DMS153 treated with DMSO at 0.1 percent for 48 hours (cell line): ENCODE data around the gene NR3C1.

ENCODE experiments used
- DNase-seq: peaks from one replicate; lab custom pipeline; 2025; ENCODE audit not compliant: unreplicated experiment; lab: John Stamatoyannopoulos, UW

The NR3C1 gene

GRCh38 chr5:143314099-143314498, 89.4 kb downstream of the NR3C1 start:
- DNase-seq, result no peak

DNA sequence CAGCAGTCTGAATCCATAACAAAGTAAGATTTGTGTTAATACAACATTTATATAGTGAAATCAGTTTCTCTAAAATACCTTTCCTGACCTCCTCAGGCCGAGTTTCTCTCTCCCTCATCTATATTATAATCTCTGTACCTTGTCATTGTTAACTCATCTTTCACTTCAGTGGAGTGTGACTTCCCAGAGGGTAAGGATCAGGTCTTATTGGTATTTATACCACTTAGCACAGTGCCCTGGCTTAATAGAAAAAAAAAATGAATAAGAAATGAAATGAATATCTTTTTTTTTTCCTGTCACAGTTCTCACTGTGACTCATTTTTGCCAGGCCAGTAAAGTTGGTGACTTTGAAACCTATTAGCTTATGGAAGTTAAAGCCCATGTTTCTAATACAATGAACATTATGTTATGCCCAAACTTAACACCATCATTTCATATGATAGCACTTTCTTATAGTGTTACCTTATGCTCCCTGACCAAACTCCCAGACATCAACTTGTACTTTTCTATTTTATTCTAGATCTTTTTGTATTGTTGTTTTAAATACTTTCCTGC, 90.1 kb downstream of the NR3C1 start:
- DNase-seq, result no peak

DNA sequence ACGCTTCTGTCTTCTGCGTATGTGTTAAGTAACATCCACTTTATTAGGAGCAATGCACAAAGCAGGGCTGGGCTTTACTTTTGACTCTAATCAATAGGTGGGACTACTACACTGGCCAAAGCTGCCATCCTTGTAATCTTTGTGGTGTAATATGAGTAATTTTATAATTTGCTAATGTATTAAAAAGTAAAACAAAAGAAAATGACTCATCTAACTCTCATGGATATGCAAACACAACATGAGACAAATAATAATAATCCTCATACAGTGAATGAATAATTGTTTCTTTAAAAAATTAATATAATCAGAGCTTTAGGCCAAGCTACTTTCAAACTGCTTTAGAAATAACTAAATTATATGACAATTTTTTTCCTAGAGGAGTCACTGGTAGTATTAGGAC, 90.7 kb downstream of the NR3C1 start:
- no peak for DNase-seq

DNA sequence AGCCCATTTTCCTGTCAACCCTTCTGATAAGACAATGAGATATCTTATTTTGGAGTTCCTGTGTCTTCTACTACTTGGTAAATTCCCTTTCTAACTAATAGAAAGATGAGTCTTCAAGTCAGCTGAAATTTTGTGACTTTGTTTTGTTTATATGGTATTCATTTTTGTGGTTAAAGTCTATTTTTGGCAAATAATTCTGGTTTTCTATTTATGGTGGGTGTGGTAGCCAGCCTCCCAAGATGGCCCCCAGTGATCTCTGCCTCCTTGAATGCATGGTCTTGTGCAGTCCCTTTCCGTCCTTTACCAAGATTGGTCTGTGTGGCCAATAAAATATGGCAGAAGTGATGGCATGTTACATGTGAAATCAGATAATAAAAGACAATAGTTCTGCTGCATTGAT, 91.5 kb downstream of the NR3C1 start:
- DNase-seq, result no peak

GRCh38 chr5:143311428-143311827, 92.1 kb downstream of the NR3C1 start:
- DNase-seq, result no peak

GRCh38 chr5:143309661-143310431, 93.6 kb downstream of the NR3C1 start:
- no peak for DNase-seq

DNA sequence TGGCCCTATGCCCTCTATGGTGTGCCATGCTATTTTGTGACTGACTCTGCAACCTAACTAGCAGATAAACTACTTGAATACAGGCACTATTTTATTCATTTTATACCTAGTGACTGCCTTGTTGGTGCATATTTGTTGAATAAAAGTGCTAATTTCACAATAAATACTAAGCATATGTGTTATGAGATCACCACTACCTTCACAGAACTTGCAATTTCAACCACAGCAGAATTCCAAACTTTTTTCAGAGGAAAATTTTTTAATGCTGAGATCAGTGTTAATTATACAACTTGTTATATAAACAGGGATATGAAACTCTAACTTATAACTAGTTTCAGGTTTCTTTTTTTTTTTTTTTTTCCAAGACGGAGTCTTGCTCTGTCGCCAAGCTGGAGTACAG, 94.8 kb downstream of the NR3C1 start:
- DNase-seq, result no peak

DNA sequence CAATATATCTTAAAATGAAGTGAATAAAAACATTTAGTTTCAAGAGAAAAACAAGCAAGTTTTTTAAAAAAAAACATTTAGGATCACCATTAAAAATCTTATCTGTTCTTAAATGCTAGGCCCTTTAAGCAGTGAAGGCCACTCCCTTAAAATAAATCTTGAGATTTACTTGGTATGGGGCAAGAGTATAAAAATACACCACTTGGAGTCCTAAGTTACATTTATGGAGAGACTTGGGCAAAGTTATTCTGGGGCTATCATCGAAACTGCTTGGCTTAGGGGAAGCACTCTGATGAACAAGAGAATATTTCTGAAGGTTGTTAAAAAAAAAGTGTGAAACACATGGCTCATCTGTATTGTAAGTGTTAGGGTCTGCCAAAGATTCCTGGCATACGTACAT, 97.4 kb downstream of the NR3C1 start:
- no peak for DNase-seq

DNA sequence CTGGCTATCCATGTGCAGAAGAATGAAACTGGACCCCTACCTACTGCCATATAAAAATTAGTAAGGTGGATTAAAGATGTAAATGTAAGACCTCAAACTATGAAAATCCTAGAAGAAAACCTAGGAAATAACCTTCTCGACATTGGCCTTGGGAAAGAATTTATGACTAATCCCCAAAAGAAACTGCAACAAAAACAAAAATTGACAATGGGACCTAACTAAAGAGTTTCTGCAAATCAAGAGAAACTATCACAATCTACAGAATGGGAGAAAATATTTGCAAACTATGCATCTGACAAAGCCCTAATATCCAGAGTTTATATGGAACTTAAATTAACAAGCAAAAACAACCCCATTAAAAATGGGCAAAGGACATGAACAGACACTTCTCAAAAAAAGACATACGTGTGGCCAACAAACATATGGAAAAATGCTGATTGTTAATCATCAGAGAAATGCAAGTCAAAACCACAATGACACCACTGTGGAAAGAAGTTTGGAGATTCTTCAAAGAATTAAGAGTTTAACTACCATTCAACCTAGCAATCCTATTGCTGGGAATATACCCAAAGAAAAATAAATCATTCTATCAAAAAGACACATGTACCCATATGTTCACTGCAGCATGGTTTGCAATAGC, 98.5 kb downstream of the NR3C1 start:
- DNase-seq, result no peak

DNA sequence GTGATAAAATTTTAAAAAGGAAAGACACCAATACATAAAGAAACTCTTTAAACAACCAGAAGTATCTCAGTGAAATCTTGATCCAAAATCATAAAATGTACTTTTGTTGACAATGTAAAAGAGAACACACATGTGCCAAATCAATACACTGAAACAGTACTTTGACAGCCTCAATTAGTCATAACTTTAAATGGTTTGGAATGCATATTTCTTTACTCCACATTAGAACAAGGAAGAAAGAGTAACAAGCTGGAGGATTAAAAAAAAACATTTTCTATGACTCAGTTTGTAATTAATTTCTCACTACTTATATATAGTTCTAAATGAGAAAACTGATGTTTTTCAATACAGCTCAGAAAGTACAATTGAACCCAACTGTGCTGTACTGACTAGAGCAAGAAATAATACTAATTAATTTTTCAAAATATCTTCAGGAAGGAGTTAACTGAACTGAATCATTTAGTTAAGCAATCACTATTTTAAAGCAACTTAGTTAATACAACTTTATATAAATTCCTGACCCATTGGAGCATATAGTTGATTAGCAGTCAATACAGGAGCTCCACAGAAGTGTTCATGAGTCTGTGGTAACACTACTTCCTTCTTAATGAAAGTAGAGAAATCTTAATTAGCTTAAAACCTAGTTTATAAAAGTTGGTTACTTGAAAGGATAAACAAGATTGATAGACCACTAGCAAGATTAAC, 101.0 kb downstream of the NR3C1 start:
- DNase-seq, result no peak

GRCh38 chr5:143297756-143298155, 105.7 kb downstream of the NR3C1 start:
- DNase-seq, result no peak

DNA sequence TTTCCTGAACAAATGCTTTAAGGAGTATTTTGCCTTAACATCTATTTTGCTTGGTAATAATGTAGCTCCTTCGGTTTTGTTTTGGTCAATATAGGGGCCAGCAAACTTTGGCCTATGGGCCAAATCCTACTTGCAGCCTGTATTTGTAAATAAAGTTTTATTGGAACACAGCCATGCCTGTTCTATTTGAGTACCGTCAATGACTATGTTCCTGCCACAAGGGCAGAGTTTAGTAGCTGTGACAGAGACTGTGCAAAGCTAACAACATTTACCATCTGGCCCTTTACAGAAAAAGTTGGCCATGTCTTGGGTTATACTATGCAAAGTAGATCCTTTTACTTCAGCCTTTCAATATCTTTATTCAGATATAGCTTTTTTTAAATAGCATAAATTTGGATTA, 113.4 kb downstream of the NR3C1 start:
- DNase-seq, result no peak

DNA sequence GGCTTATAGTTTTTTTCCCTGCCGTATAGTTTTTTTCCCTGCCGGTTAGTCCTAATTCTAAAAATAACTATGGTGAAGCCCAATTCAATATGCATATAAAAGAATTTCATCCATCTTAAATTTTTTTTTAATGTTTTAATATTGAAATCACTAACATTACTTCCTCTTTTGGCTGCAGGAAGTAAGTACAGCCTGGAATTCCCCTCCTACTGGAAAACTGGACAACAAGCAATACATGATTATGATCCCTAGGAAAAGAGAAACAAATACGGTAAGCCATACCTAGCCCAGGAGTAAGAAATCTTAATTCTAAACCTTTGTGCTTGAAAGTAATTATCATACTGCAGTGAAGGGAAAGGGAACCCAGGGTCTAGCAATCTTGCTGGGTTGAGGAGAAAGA, 119.0 kb downstream of the NR3C1 start:
- DNase-seq, result no peak

- DNase-seq, result no peak
These were observed 119.5 kb downstream of the NR3C1 start for GRCh38 chr5:143284002-143284401.

DNA sequence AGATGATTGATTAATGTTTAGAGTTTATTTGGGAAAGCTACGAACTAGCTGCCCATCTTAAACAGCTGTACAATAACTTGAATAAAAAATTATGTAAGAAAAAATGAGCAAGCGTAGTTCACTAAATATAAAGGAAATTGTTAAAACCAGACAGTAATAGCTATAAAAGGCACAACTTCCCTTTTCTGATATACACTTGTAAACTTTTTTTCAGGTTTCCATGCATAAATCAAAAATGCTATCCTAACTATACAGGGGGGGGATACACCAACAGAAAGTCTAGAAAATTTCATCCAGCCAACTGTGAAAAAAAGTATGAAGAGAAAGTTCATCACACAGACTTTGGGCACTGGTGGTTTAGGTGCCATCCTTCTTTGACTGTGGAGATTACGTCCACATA, 122.3 kb downstream of the NR3C1 start:
- DNase-seq, result no peak

- DNase-seq, result no peak
These were observed 123.8 kb downstream of the NR3C1 start for GRCh38 chr5:143279698-143280097.

DNA sequence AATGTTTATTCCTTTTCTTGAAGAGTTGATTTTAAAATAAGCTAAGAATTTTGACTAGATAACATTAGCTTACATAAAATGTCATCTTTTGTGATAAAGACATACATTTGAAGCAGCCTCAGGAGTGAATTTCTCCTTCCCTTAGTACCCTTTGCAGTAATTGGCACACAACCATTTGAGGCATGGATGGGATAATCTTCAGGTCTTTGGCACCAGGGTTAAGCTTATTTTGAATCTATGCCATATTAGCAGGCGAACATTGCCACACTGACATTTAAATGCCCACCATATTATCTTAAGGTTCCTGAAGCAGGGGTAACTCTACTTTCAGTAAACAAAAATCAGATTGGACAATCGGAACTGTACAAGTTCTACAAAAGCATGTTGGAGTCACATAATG, 126.0 kb downstream of the NR3C1 start:
- no peak for DNase-seq

GRCh38 chr5:143275512-143276363, 127.7 kb downstream of the NR3C1 start:
- no peak for DNase-seq

GRCh38 chr5:143274952-143275351, 128.5 kb downstream of the NR3C1 start:
- DNase-seq, result no peak

DNA sequence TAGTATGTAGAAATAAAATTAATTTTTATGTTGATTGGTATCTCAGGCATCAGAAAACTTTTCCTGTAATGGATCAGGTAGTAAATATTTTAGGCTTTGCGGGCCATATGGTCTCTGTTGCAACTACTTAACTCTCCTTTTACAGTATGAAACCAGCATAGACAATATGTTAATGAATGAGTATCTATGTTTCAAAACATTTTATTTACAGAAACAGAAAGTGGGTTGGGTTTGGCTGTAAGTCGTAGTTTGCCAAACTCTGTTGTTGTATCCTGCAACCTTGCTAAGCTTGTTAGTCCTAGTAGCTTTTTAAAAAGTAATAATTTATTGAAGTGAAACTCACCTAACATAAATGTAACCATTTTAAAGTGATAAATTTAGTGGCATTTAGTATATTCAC, 132.1 kb downstream of the NR3C1 start:
- no peak for DNase-seq

GRCh38 chr5:143268388-143268787, 135.1 kb downstream of the NR3C1 start:
- no peak for DNase-seq
